ENCODE results near the gene EIF3L. TPM values are rescaled to one million over a fixed set of nuclear protein-coding genes. Genes with fewer than 3 reads are reported as not detected.

EIF3L gene
- polyA plus RNA-seq, 1 donor, result 644 TPM

DNA sequence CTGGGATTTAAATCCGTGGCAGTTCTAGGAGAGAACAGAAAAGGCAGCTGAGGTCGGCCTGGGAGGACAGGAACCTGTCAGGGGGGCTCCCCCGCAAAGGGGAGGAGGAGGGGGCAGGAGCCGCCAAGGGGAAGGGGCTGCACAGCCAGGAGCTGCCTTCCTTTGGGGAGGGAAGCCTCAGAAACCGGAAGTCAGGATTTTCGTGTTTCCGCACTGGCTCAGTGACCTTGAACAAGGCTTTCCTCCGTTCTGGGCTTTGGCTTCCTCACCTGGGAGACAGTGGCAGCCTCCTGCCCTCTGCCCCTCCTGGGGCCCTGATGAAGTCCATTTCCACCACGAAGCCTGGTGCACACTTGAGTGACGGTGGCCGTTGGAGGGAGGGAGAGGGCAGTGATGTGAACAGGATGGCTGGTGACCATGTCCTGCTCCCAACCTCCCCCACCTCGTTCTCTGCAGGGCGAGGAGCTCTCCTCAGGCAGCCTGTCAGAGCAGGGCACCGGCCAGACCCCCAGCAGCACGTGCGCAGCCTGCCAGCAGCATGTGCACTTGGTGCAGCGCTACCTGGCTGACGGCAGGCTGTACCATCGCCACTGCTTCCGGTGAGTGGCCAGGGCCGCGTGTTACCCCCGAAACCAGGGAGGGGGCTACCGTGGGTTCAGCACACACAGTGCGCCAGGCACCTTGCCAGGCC lies 69.5 kb downstream of the EIF3L start:
- no peaks in the 10 kb centered on the region for H3K9me3 ChIP-seq (ENCODE audit: control insufficient read depth, low read depth, low read length)
- H3K4me3 ChIP-seq (ENCODE audit: low read length), result no peak overlapping the region
- no peak overlapping the region for H3K27ac ChIP-seq (ENCODE audit: low read length)
- peaks cover 52% of the 10 kb centered on the region for H3K36me3 ChIP-seq (ENCODE audit: control insufficient read depth, insufficient read depth, low read length)
- no peak for DNase-seq
- no peaks in the 10 kb centered on the region for H3K27me3 ChIP-seq (ENCODE audit: control insufficient read depth, insufficient read depth, low read length)
- no CpG with 5 or more reads among the region's 25 CpGs for WGBS (ENCODE audit: insufficient coverage, low lambda C conversion rate)
- peaks cover 14% of the 10 kb centered on the region for H3K4me1 ChIP-seq (ENCODE audit: control insufficient read depth, insufficient read depth, low read length)

- Histone ChIP-seq H3K27me3 (ENCODE audit: control insufficient read depth, insufficient read depth, low read length) (no peaks in the 10 kb centered on the region), H3K4me3 (ENCODE audit: low read length) (no peak overlapping the region), H3K4me1 (ENCODE audit: control insufficient read depth, insufficient read depth, low read length) (peaks cover 14% of the 10 kb centered on the region), H3K36me3 (ENCODE audit: control insufficient read depth, insufficient read depth, low read length) (peaks cover 63% of the 10 kb centered on the region), H3K27ac (ENCODE audit: low read length) (no peak overlapping the region), H3K9me3 (ENCODE audit: control insufficient read depth, low read depth, low read length) (no peaks in the 10 kb centered on the region)
- DNase-seq, result no peak
- WGBS (ENCODE audit: insufficient coverage, low lambda C conversion rate), result no CpG with 5 or more reads among the region's 5 CpGs
Measured at GRCh38 chr22:37920126-37920525, 70.9 kb downstream of the EIF3L start.

DNA sequence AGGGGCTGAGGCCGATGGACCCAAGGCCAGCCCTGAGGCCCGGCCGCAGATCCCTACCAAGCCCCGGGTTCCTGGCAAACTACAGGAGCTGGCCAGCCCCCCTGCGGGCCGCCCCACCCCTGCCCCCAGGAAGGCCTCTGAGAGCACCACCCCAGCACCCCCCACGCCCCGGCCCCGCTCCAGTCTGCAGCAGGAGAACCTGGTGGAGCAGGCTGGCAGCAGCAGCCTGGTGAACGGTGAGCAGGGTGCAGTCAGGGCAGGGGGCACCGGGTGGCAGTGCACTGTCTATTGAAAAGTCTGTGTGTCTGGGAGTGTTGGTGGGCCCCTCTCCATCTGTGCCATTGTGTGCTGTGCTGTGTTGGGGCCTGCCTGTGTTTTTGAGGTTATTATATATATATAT lies 73.0 kb downstream of the EIF3L start:
- no peak for DNase-seq
- H3K27me3 ChIP-seq (ENCODE audit: control insufficient read depth, insufficient read depth, low read length), result no peaks in the 10 kb centered on the region
- H3K9me3 ChIP-seq (ENCODE audit: control insufficient read depth, low read depth, low read length), result no peaks in the 10 kb centered on the region
- peaks cover 73% of the 10 kb centered on the region for H3K36me3 ChIP-seq (ENCODE audit: control insufficient read depth, insufficient read depth, low read length)
- no CpG with 5 or more reads among the region's 11 CpGs for WGBS (ENCODE audit: insufficient coverage, low lambda C conversion rate)
- H3K4me1 ChIP-seq (ENCODE audit: control insufficient read depth, insufficient read depth, low read length), result peaks cover 14% of the 10 kb centered on the region
- no peak overlapping the region for H3K27ac ChIP-seq (ENCODE audit: low read length)
- no peak overlapping the region for H3K4me3 ChIP-seq (ENCODE audit: low read length)

DNA sequence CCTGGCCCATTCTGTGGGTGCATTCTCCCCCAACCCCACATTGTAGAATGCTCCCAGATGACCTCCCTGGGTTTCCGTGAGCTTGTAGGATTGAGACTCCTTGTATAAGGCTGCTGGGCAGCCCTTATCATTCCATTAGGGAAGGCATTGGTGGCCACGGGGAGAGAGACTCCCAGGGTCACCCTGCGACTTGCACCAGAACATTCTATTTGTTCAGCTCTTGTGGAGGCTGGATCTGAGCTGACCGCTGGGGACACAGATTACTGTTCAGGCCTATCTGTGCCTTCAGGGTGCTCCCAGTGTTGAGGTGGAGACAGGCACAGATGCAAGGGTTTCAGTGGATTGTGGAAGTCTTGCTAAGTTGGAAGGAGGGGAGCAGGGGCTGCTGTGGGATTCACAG lies 74.7 kb downstream of the EIF3L start:
- Histone ChIP-seq H3K27me3 (ENCODE audit: control insufficient read depth, insufficient read depth, low read length) (no peaks in the 10 kb centered on the region), H3K36me3 (ENCODE audit: control insufficient read depth, insufficient read depth, low read length) (peaks cover 68% of the 10 kb centered on the region), H3K27ac (ENCODE audit: low read length) (no peak overlapping the region), H3K4me1 (ENCODE audit: control insufficient read depth, insufficient read depth, low read length) (peaks cover under 1% of the 10 kb centered on the region), H3K4me3 (ENCODE audit: low read length) (no peak overlapping the region), H3K9me3 (ENCODE audit: control insufficient read depth, low read depth, low read length) (no peaks in the 10 kb centered on the region)
- no peak for DNase-seq
- no CpG with 5 or more reads among the region's 4 CpGs for WGBS (ENCODE audit: insufficient coverage, low lambda C conversion rate)

GRCh38 chr22:37924386-37925065 lies 75.3 kb downstream of the EIF3L start:
- no peak for DNase-seq
- peaks cover 70% of the 10 kb centered on the region for H3K36me3 ChIP-seq (ENCODE audit: control insufficient read depth, insufficient read depth, low read length)

GRCh38 chr22:37925330-37925729 lies 76.1 kb downstream of the EIF3L start:
- DNase-seq, result no peak
- no peaks in the 10 kb centered on the region for H3K27me3 ChIP-seq (ENCODE audit: control insufficient read depth, insufficient read depth, low read length)
- no peak overlapping the region for H3K4me3 ChIP-seq (ENCODE audit: low read length)
- whole genome bisulfite sequencing (ENCODE audit: insufficient coverage, low lambda C conversion rate), result no CpG with 5 or more reads among the region's 3 CpGs
- no peaks in the 10 kb centered on the region for H3K4me1 ChIP-seq (ENCODE audit: control insufficient read depth, insufficient read depth, low read length)
- peaks cover 71% of the 10 kb centered on the region for H3K36me3 ChIP-seq (ENCODE audit: control insufficient read depth, insufficient read depth, low read length)
- H3K9me3 ChIP-seq (ENCODE audit: control insufficient read depth, low read depth, low read length), result no peaks in the 10 kb centered on the region
- no peak overlapping the region for H3K27ac ChIP-seq (ENCODE audit: low read length)

More at GRCh38 chr22:37924386-37925065, 75.3 kb downstream of the EIF3L start:
- Histone ChIP-seq H3K4me3 (ENCODE audit: low read length) (no peak overlapping the region), H3K4me1 (ENCODE audit: control insufficient read depth, insufficient read depth, low read length) (no peaks in the 10 kb centered on the region), H3K27ac (ENCODE audit: low read length) (no peak overlapping the region), H3K27me3 (ENCODE audit: control insufficient read depth, insufficient read depth, low read length) (no peaks in the 10 kb centered on the region), H3K9me3 (ENCODE audit: control insufficient read depth, low read depth, low read length) (no peaks in the 10 kb centered on the region)
- WGBS (ENCODE audit: insufficient coverage, low lambda C conversion rate), result no CpG with 5 or more reads among the region's 18 CpGs

GRCh38 chr22:37925767-37926166 lies 76.5 kb downstream of the EIF3L start:
- Histone ChIP-seq H3K9me3 (ENCODE audit: control insufficient read depth, low read depth, low read length) (no peaks in the 10 kb centered on the region), H3K27me3 (ENCODE audit: control insufficient read depth, insufficient read depth, low read length) (no peaks in the 10 kb centered on the region), H3K36me3 (ENCODE audit: control insufficient read depth, insufficient read depth, low read length) (peaks cover 74% of the 10 kb centered on the region), H3K4me3 (ENCODE audit: low read length) (no peak overlapping the region), H3K27ac (ENCODE audit: low read length) (no peak overlapping the region), H3K4me1 (ENCODE audit: control insufficient read depth, insufficient read depth, low read length) (no peaks in the 10 kb centered on the region)
- no CpG with 5 or more reads among the region's 15 CpGs for WGBS (ENCODE audit: insufficient coverage, low lambda C conversion rate)
- no peak for DNase-seq

DNA sequence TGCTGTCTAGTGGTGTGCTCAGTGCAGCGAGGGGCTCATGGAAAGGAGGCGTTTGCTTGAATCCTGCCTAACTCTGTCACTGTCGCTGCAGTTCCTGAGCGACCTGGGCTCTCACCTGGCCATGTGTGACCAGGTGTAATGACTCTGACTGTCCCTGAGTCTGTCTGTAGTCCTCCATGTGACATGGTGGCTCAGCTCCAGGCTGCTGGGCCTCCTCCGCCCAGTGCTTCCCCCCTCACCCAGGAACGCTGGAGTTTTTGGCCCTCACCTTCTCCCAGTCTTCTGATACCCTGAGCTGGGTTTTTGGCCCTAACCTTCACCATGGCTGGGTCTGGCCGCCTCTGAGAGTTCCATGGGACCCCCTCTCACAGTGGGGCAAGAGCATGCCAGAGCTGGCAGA lies 77.1 kb downstream of the EIF3L start:
- Histone ChIP-seq H3K9me3 (ENCODE audit: control insufficient read depth, low read depth, low read length) (no peaks in the 10 kb centered on the region), H3K27ac (ENCODE audit: low read length) (no peak overlapping the region), H3K4me3 (ENCODE audit: low read length) (no peak overlapping the region), H3K36me3 (ENCODE audit: control insufficient read depth, insufficient read depth, low read length) (peaks cover 73% of the 10 kb centered on the region), H3K4me1 (ENCODE audit: control insufficient read depth, insufficient read depth, low read length) (no peaks in the 10 kb centered on the region), H3K27me3 (ENCODE audit: control insufficient read depth, insufficient read depth, low read length) (no peaks in the 10 kb centered on the region)
- WGBS (ENCODE audit: insufficient coverage, low lambda C conversion rate), result no CpG with 5 or more reads among the region's 7 CpGs
- DNase-seq, result no peak

DNA sequence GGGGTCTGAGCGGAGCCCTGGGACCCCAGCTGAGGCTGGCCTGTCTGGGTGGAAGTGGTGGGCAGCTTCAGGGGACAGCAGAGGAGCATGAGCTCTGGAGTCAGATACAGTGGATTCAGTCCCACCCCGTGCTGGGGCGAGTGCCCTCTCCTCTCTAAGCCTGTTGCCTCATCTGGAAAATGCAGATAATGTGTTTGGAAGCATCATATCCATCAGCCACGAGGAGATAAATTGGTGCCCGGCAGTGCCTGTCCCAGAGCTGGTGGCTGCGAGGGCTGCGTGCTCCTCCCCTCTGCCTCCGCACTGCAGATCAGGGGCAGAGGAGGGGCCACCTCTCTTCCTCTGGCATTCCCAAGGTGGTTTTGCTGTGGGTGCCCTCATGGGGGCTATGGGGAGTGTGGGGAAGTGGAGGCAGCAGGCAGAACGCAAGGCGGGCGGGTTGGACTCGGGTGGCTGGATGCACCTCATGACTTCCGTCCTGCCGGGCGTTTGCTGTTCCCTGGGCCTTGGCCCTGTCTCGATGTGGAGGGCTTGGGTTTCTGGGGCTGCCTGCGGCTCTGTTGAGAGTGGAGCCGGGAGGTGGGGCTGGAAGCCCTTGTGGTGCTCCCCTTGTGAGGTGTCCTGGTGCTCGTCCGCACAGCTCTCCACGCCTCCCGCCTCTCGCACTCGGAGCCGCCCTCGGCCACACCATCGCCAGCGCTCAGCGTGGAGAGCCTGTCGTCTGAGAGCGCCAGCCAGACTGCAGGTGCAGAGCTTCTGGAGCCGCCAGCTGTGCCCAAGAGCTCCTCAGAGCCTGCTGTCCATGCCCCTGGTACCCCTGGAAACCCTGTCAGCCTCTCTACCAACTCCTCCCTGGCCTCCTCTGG lies 77.8 kb downstream of the EIF3L start:
- peaks cover 73% of the 10 kb centered on the region for H3K36me3 ChIP-seq (ENCODE audit: control insufficient read depth, insufficient read depth, low read length)
- WGBS (ENCODE audit: insufficient coverage, low lambda C conversion rate), result no CpG with 5 or more reads among the region's 32 CpGs
- no peak overlapping the region for H3K4me3 ChIP-seq (ENCODE audit: low read length)

DNA sequence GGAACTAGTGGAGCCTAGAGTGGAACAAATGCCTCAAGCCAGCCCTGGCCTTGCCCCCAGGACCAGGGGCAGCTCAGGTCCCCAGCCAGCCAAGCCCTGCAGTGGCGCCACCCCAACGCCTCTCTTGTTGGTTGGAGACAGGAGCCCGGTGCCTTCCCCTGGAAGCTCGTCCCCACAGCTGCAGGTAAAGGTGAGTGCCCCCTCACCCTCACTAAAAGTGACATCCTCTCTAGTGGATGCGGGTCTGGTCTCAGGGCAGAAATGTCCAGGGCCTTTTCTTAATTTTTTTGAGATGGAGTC lies 78.4 kb downstream of the EIF3L start:
- 100% methylated on average over 1 of the region's 5 CpGs for WGBS (ENCODE audit: insufficient coverage, low lambda C conversion rate)
- Histone ChIP-seq H3K36me3 (ENCODE audit: control insufficient read depth, insufficient read depth, low read length) (peaks cover 79% of the 10 kb centered on the region), H3K9me3 (ENCODE audit: control insufficient read depth, low read depth, low read length) (no peaks in the 10 kb centered on the region), H3K27me3 (ENCODE audit: control insufficient read depth, insufficient read depth, low read length) (no peaks in the 10 kb centered on the region), H3K4me1 (ENCODE audit: control insufficient read depth, insufficient read depth, low read length) (no peaks in the 10 kb centered on the region), H3K4me3 (ENCODE audit: low read length) (no peak overlapping the region), H3K27ac (ENCODE audit: low read length) (no peak overlapping the region)
- DNase-seq, result no peak

More for the DNA sequence above, 77.8 kb downstream of the EIF3L start:
- H3K4me1 ChIP-seq (ENCODE audit: control insufficient read depth, insufficient read depth, low read length), result no peaks in the 10 kb centered on the region
- DNase-seq, result no peak
- H3K27me3 ChIP-seq (ENCODE audit: control insufficient read depth, insufficient read depth, low read length), result no peaks in the 10 kb centered on the region
- H3K27ac ChIP-seq (ENCODE audit: low read length), result no peak overlapping the region
- H3K9me3 ChIP-seq (ENCODE audit: control insufficient read depth, low read depth, low read length), result no peaks in the 10 kb centered on the region
